ENCODE results near the gene ATG101.

GRCh38 chr12:52050758-52051541 is 18.8 kb upstream of the ATG101 start, which contains the start of gene NR4A1:
- TF ChIP-seq POLR2A (IDR thresholded peaks at IDR 0.05) (peak; percentile 97 to 99), CTCF (IDR thresholded peaks at IDR 0.05) (peak in 3 of 4 experiments; percentile 13 to 34 (median 31))

Measured in uterus (tissue), 2 donors.